ENCODE data around the gene FAIM2. TPM values are rescaled to one million over a fixed set of nuclear protein-coding genes. Genes with fewer than 3 reads are reported as not detected.
A peak's percentile ranks its signal among the peaks of the same experiment; 100 is the strongest.

FAIM2 gene
- total RNA-seq, 2 experiments from 2014 or later = 0.17 to 0.42 TPM

DNA sequence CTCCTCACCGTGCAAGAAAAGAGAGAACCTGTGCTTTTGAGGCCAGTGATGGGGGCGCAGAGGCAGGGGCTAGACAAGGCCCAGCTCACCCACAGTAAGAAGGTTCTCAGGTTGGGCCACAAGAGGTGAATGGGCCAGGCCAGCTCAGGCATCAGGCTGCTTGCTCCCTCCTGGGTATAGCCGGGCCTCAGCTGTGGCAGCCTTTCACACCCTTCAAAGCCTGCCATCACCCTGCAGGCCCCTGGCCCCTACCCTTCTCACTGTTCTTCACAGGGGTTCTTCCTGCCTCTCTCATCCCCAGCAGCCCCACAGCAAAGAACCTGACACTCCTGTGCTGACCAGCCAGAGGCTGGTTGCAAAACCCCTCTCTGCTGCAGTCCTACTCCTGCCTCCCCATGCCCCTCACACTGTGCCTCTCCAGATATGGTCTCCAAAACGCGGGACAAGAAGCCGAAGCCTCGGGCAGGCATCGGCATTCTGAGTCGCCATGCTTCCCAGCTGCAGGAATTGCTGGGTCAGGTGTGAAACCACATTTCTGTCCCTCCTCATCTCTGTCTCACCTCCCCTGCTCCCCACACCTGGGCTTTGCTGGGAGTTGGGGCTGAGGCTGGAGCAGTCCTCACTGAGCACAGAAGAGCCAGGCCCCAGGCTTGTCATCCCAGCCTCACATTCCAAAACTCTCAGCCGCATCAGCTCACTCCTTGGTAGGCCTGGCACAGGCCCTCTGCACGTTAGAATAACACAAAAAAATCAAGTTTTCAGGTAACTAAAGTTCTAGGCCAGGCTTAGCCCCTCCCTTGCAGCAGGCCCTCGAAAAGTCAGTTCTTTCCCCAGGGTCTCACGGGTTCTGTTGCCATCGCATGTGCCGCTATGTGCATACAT, 6.9 kb upstream of the FAIM2 start:
- no peak overlapping the region for H3K27ac Mint-ChIP-seq
- intact Hi-C loops (cut with micrococcal nuclease) = no loop called here
- H3K27me3 Mint-ChIP-seq (ENCODE audit: low read depth) = no peaks in the 10 kb centered on the region
- no peaks in the 10 kb centered on the region for H3K9me3 Mint-ChIP-seq
- H3K36me3 Mint-ChIP-seq (ENCODE audit: low read depth) = no peaks in the 10 kb centered on the region
- H3K4me1 Mint-ChIP-seq (ENCODE audit: low read depth) = no peaks in the 10 kb centered on the region
- CTCF ChIA-PET = interaction anchor here (0.6 kb wide), 1 partner anchor 123 kb away, joined by 3 read pairs; no protein-coding TSS in a partner anchor
- H3K4me3 Mint-ChIP-seq = no peak overlapping the region
- DNase-seq = no peak

DNA sequence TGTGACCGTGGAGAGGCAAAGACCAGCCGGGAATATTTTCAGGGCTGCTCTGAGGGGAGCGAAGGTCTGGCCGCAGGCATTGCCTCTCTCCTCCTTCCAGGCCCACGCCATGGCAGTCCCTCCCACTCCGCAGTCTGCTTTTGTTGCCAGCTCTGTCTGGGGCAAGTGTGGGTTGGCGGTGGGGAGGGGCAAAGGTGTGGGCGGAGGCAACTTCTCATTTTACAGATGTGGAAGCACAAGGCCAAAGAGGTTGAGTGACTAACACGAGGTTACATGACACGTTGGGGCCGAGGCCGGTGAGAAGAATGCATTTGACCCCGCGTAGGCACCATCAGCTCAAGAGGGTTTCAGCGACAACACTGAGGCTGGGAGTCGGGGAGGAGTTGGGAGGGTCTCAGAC, 6.1 kb upstream of the FAIM2 start:
- intact Hi-C loops (cut with micrococcal nuclease) = no loop called here
- Mint-ChIP-seq H3K4me3 (no peak overlapping the region), H3K36me3 (ENCODE audit: low read depth) (no peaks in the 10 kb centered on the region), H3K9me3 (no peaks in the 10 kb centered on the region), H3K4me1 (ENCODE audit: low read depth) (no peaks in the 10 kb centered on the region), H3K27ac (no peak overlapping the region), H3K27me3 (ENCODE audit: low read depth) (no peaks in the 10 kb centered on the region)
- CTCF ChIA-PET = interaction anchor here (0.6 kb wide), 1 partner anchor 280 kb away, joined by 4 read pairs; no protein-coding TSS in a partner anchor
- DNase-seq = no peak

DNA sequence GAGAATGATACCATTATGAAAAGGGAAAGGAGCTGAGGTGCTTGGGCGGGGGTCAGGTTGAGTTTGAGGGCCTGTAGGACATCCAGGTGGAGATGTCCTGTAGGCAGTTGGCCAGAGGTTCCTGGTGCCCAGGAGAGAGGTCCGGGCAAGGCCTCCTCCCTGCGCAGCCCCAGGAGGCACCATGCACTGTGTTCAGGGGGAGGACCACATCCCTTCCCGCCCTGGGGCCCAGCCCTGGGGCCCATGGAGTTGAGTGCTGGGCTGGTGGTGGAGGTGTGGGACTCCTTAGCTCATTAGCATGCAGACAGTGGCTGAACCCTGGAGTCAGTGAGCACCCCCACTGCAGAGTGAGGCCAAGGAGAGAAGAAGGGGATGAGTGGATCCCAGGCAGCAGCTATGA, 5.7 kb upstream of the FAIM2 start:
- no peaks in the 10 kb centered on the region for H3K36me3 Mint-ChIP-seq (ENCODE audit: low read depth)
- H3K27ac Mint-ChIP-seq = no peak overlapping the region
- peaks cover 3% of the 10 kb centered on the region for H3K4me1 Mint-ChIP-seq (ENCODE audit: low read depth)
- intact Hi-C loops (cut with micrococcal nuclease) = no loop called here
- H3K4me3 Mint-ChIP-seq = no peak overlapping the region
- H3K9me3 Mint-ChIP-seq = no peaks in the 10 kb centered on the region
- H3K27me3 Mint-ChIP-seq (ENCODE audit: low read depth) = no peaks in the 10 kb centered on the region
- CTCF ChIA-PET = interaction anchor here (0.6 to 0.8 kb wide), 2 partner anchors 43 to 281 kb away, joined by 3 to 4 read pairs; no protein-coding TSS in a partner anchor
- no peak for DNase-seq

DNA sequence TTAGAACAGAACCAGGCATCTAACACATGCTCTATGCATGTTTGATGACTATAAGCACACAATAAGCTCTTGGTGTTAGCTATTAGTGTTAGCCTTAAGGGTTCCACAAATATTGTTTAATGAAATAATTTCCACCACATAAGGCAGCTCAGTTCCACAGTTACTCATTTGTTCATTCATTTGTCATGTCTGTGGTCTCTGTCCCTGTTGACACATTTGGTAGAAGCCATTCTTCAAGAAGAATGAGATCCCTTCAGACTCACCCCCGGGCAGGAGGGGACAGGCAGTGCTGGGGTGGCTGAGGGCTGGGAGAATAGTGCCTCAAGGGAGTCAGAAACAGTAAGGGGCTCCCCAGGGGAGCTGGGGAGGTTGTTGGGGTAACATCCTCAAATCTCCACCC, 3.7 kb upstream of the FAIM2 start:
- no peak for DNase-seq
- intact Hi-C loops (cut with micrococcal nuclease) = no loop called here
- Mint-ChIP-seq H3K4me1 (ENCODE audit: low read depth) (peaks cover 9% of the 10 kb centered on the region), H3K27me3 (ENCODE audit: low read depth) (no peaks in the 10 kb centered on the region), H3K4me3 (no peak overlapping the region), H3K9me3 (no peaks in the 10 kb centered on the region), H3K36me3 (ENCODE audit: low read depth) (no peaks in the 10 kb centered on the region), H3K27ac (no peak overlapping the region)
- CTCF ChIA-PET = interaction anchor here (0.5 to 3.4 kb wide), 3 partner anchors 38 to 131 kb away, joined by 5 to 17 read pairs (median 5); no protein-coding TSS in a partner anchor

GRCh38 chr12:49905718-49906314, 2.1 kb upstream of the FAIM2 start:
- intact Hi-C loops (cut with micrococcal nuclease) = no loop called here
- H3K9me3 Mint-ChIP-seq = no peaks in the 10 kb centered on the region
- no peak overlapping the region for H3K27ac Mint-ChIP-seq
- peaks cover 9% of the 10 kb centered on the region for H3K4me1 Mint-ChIP-seq (ENCODE audit: low read depth)
- DNase-seq = no peak
- H3K27me3 Mint-ChIP-seq (ENCODE audit: low read depth) = no peaks in the 10 kb centered on the region
- H3K4me3 Mint-ChIP-seq = no peak overlapping the region
- CTCF ChIA-PET = interaction anchor here (0.7 to 3.4 kb wide), 5 partner anchors 40 to 547 kb away, joined by 3 to 17 read pairs (median 4); no protein-coding TSS in a partner anchor
- H3K36me3 Mint-ChIP-seq (ENCODE audit: low read depth) = no peaks in the 10 kb centered on the region

GRCh38 chr12:49904601-49905000, 901 bp upstream of the FAIM2 start:
- intact Hi-C loops (cut with micrococcal nuclease) = no loop called here
- CTCF ChIA-PET = interaction anchor here (1.1 kb wide), 1 partner anchor 37 kb away, joined by 3 read pairs; no protein-coding TSS in a partner anchor

GRCh38 chr12:49903351-49903699, 375 bp downstream of the FAIM2 start:
- Mint-ChIP-seq H3K4me1 (ENCODE audit: low read depth) (peaks cover 9% of the 10 kb centered on the region), H3K27me3 (ENCODE audit: low read depth) (no peaks in the 10 kb centered on the region), H3K36me3 (ENCODE audit: low read depth) (no peaks in the 10 kb centered on the region), H3K9me3 (no peaks in the 10 kb centered on the region), H3K27ac (no peak overlapping the region), H3K4me3 (peak overlapping the region; percentile 22)
- no peak for DNase-seq
- CTCF ChIA-PET = no interaction called here
- intact Hi-C loops (cut with micrococcal nuclease) = no loop called here

More at GRCh38 chr12:49904601-49905000, 901 bp upstream of the FAIM2 start:
- Mint-ChIP-seq H3K4me3 (peak overlapping the region; percentile 25), H3K36me3 (ENCODE audit: low read depth) (no peaks in the 10 kb centered on the region), H3K9me3 (no peaks in the 10 kb centered on the region), H3K27me3 (ENCODE audit: low read depth) (no peaks in the 10 kb centered on the region), H3K4me1 (ENCODE audit: low read depth) (peaks cover 9% of the 10 kb centered on the region), H3K27ac (no peak overlapping the region)
- no peak for DNase-seq

DNA sequence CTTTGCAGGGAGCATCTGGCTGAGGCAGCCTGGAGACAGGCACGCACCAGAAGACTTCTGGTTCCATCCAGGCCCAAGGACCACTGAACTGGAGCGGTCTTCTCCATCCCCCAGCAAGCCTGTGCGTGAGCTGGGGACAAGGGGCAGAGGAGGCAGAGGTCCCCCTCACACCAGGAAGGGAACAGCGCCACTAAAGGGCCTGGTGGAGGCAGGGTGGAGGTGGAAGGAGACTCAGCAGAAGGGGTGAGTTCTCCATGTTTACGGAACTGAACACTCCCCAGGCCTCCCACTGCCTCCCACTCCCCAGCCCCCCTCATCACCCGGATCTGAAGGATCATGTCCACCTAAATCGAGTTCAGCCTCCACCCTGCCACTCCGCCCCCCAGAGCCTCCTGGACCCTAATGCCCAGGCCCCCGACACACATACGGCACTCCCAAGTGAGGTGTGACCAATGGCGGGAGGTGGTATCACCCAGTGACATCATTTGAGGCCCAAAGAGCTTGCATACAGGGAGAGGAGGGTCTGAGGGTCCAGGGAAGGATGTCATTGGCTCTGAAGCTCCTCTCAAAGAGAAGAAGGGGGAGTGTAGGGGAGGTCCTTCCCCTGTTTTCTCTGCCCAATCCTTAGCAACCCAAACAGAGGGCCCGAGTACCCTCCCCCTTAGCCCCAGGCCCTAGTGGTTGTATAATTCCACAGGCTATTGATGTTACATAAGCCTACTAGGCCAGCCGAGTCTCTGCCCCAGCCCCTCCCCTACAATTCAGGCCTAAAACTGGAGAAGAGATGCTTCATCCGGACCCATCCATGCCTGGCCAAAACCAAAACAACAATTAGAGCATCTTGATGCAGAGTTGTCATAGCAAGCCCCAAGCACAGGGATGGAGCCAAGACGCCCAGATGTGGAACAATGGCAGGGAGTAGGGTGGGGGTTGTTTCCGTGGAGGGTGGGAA, 1.0 kb downstream of the FAIM2 start:
- Mint-ChIP-seq H3K36me3 (ENCODE audit: low read depth) (no peaks in the 10 kb centered on the region), H3K27me3 (ENCODE audit: low read depth) (no peaks in the 10 kb centered on the region), H3K9me3 (no peaks in the 10 kb centered on the region), H3K4me3 (peak overlapping the region; percentile 10), H3K4me1 (ENCODE audit: low read depth) (peaks cover 9% of the 10 kb centered on the region), H3K27ac (no peak overlapping the region)
- CTCF ChIA-PET = interaction anchor here (1.4 kb wide), 1 partner anchor 10 kb away, joined by 4 read pairs; no protein-coding TSS in a partner anchor
- no peak for DNase-seq
- intact Hi-C loops (cut with micrococcal nuclease) = no loop called here

- Mint-ChIP-seq H3K9me3 (no peaks in the 10 kb centered on the region), H3K27ac (no peak overlapping the region), H3K27me3 (ENCODE audit: low read depth) (no peaks in the 10 kb centered on the region), H3K36me3 (ENCODE audit: low read depth) (no peaks in the 10 kb centered on the region), H3K4me3 (no peak overlapping the region), H3K4me1 (ENCODE audit: low read depth) (peaks cover 9% of the 10 kb centered on the region)
- CTCF ChIA-PET = interaction anchor here (1.4 to 1.5 kb wide), 2 partner anchors 9 to 65 kb away, joined by 4 to 6 read pairs; no protein-coding TSS in a partner anchor
- DNase-seq = no peak
- intact Hi-C loops (cut with micrococcal nuclease) = no loop called here
These were observed 1.7 kb downstream of the FAIM2 start for GRCh38 chr12:49901986-49902385.

- CTCF ChIA-PET = interaction anchor here (1.5 kb wide), 1 partner anchor 66 kb away, joined by 6 read pairs; no protein-coding TSS in a partner anchor
- no peak for DNase-seq
- Mint-ChIP-seq H3K4me3 (no peak overlapping the region), H3K4me1 (ENCODE audit: low read depth) (peaks cover 9% of the 10 kb centered on the region), H3K36me3 (ENCODE audit: low read depth) (no peaks in the 10 kb centered on the region), H3K27ac (no peak overlapping the region), H3K27me3 (ENCODE audit: low read depth) (no peaks in the 10 kb centered on the region), H3K9me3 (no peaks in the 10 kb centered on the region)
- intact Hi-C loops (cut with micrococcal nuclease) = no loop called here
These were observed 2.7 kb downstream of the FAIM2 start for GRCh38 chr12:49901026-49901425.

- Mint-ChIP-seq H3K4me3 (no peak overlapping the region), H3K27ac (no peak overlapping the region), H3K9me3 (no peaks in the 10 kb centered on the region), H3K36me3 (ENCODE audit: low read depth) (no peaks in the 10 kb centered on the region), H3K27me3 (ENCODE audit: low read depth) (no peaks in the 10 kb centered on the region), H3K4me1 (ENCODE audit: low read depth) (peaks cover 9% of the 10 kb centered on the region)
- intact Hi-C loops (cut with micrococcal nuclease) = no loop called here
- CTCF ChIA-PET = interaction anchor here (1.1 to 1.5 kb wide), 2 partner anchors 45 to 67 kb away, joined by 3 to 6 read pairs; no protein-coding TSS in a partner anchor
- DNase-seq = no peak
These were observed 3.3 kb downstream of the FAIM2 start for GRCh38 chr12:49900371-49900770.

Measured in activated naive CD4-positive, alpha-beta T cell treated with anti-CD3 and anti-CD28 coated beads for 36 hours (primary cell).